HepG2 (cell line): Measurements from ENCODE around the gene SLC9A8. TPM values are rescaled to one million over a fixed set of nuclear protein-coding genes. Genes with fewer than 3 reads are reported as not detected.

ENCODE experiments used
- ARID4A ChIP-seq: sonication (generic); formaldehyde crosslinking; IDR thresholded peaks from 2 replicates; pipeline ENCODE4 v1.5.0; 2020; ENCODE audit warnings: mild to moderate bottlenecking, missing genetic modification reagents, borderline replicate concordance
- GMEB1 ChIP-seq: sonication (generic); formaldehyde crosslinking; IDR thresholded peaks from 2 replicates; pipeline ENCODE4 v1.5.1; 2020; ENCODE audit warnings: missing genetic modification reagents, mild to moderate bottlenecking, borderline replicate concordance
- HDAC6 ChIP-seq: fragments of 200-600 bp; sonication (generic); IDR thresholded peaks from 2 replicates; pipeline ENCODE4 v1.7.0; 2017; ENCODE audit warnings: mild to moderate bottlenecking, antibody characterized with exemption, low read length, low read depth
- RFX1 ChIP-seq: fragments of 450-650 bp; IDR thresholded peaks from 2 replicates; pipeline ENCODE4 v1.6.1; 2017
- SATB2 ChIP-seq: sonication (generic); formaldehyde crosslinking; IDR thresholded peaks from 2 replicates; pipeline ENCODE4 v1.5.0; 2020; ENCODE audit warnings: missing genetic modification reagents
- SP2 ChIP-seq: sonication (generic); formaldehyde crosslinking; IDR thresholded peaks from 2 replicates; pipeline ENCODE4 v1.5.1; 2020; ENCODE audit warnings: mild to moderate bottlenecking, missing genetic modification reagents
- THAP8 ChIP-seq: sonication (generic); formaldehyde crosslinking; IDR thresholded peaks from 2 replicates; pipeline ENCODE4 v1.5.1; 2020; ENCODE audit warnings: missing genetic modification reagents, mild to moderate bottlenecking, borderline replicate concordance
- TRAFD1 ChIP-seq: sonication (generic); formaldehyde crosslinking; IDR thresholded peaks from 2 replicates; pipeline ENCODE4 v1.5.1; 2020; ENCODE audit warnings: missing genetic modification reagents, mild to moderate bottlenecking, borderline replicate concordance
- ZNF354B ChIP-seq: sonication (generic); formaldehyde crosslinking; IDR thresholded peaks from 2 replicates; pipeline ENCODE4 v1.8.0; 2022; ENCODE audit warnings: mild to moderate bottlenecking, missing genetic modification reagents
- ZNF597 ChIP-seq: sonication (generic); formaldehyde crosslinking; IDR thresholded peaks from 2 replicates; pipeline ENCODE4 v1.5.0; 2020; ENCODE audit warnings: missing genetic modification reagents
- ZNF800 ChIP-seq: sonication (generic); formaldehyde crosslinking; IDR thresholded peaks from 2 replicates; pipeline ENCODE4 v1.4.0; 2020; ENCODE audit warnings: missing genetic modification reagents
- ZSCAN20 ChIP-seq: sonication (generic); formaldehyde crosslinking; IDR thresholded peaks from 2 replicates; pipeline ENCODE4 v1.4.0; 2020; ENCODE audit warnings: missing genetic modification reagents, mild to moderate bottlenecking, borderline replicate concordance
- ZUFSP ChIP-seq: sonication (generic); formaldehyde crosslinking; IDR thresholded peaks from 2 replicates; pipeline ENCODE4 v1.9.0; 2021; ENCODE audit warnings: missing genetic modification reagents, mild to moderate bottlenecking, borderline replicate concordance
- polyA plus RNA-seq, 8 experiments: library from polyadenylated mRNA; depleted of rRNA in 3 of 8; stranded (reverse) in 7 of 8; unstranded in 1 of 8; fragments of >200 nt; fragmentation: Illumina TruSeq in 4 of 8; extraction: Trizol in 4 of 8; gene quantifications; 2 replicates each; pipeline versions ENCODE4 v1.2.1 to v1.2.3, GENCODE V29; 2011 to 2016; ENCODE audit warnings: low read depth in 4 of 8, missing spikeins in 1 of 8, mixed read lengths in 1 of 8; ENCODE audit not compliant: insufficient read depth in 1 of 8
- total RNA-seq, 5 experiments: library from RNA; depleted of rRNA; stranded (reverse); fragments of >200 nt; fragmentation: Illumina TruSeq; extraction: Trizol; gene quantifications; 2 replicates each; pipeline ENCODE4 v1.2.3, GENCODE V29; 2016; ENCODE audit warnings: low read depth in 1 of 5

SLC9A8 gene
- total and polyA plus RNA-seq, 2 of the 13 experiments (the other 11 are each of a cell fraction or from before 2014, with no cell fraction given): 4.1 to 7.4 TPM

GRCh38 chr20:49768204-49769047 lies 44.2 kb upstream of the SLC9A8 start (continued):
- TF ChIP-seq ARID4A (CRISPR knock-in tag): peak; percentile 93; the same call in 1 of the 2 replicates
- 0 out of 2 replicates have a peak, but pooled peaks have one; percentile 77 for TF ChIP-seq ZSCAN20 (CRISPR knock-in tag)
- no peak for TF ChIP-seq ZNF597
- peak; percentile 80; the same call in 1 of the 2 replicates for TF ChIP-seq GMEB1 (CRISPR knock-in tag)
- TF ChIP-seq ZNF354B (CRISPR knock-in tag): no peak
- TF ChIP-seq ZNF800: peak; percentile 96
- TF ChIP-seq SP2 (CRISPR knock-in tag): no peak
- no peak for TF ChIP-seq HDAC6
- TF ChIP-seq TRAFD1 (CRISPR knock-in tag): no peak
- TF ChIP-seq RFX1: no peak
- peak; percentile 85; the same call in 1 of the 2 replicates for TF ChIP-seq SATB2
- no peak; the same call in 1 of the 2 replicates for TF ChIP-seq THAP8 (CRISPR knock-in tag)
- no peak for TF ChIP-seq ZUFSP (CRISPR knock-in tag)
